ENCODE results near the gene PDE5A.
A peak's percentile ranks its signal among the peaks of the same experiment; 100 is the strongest.

The PDE5A gene

DNA sequence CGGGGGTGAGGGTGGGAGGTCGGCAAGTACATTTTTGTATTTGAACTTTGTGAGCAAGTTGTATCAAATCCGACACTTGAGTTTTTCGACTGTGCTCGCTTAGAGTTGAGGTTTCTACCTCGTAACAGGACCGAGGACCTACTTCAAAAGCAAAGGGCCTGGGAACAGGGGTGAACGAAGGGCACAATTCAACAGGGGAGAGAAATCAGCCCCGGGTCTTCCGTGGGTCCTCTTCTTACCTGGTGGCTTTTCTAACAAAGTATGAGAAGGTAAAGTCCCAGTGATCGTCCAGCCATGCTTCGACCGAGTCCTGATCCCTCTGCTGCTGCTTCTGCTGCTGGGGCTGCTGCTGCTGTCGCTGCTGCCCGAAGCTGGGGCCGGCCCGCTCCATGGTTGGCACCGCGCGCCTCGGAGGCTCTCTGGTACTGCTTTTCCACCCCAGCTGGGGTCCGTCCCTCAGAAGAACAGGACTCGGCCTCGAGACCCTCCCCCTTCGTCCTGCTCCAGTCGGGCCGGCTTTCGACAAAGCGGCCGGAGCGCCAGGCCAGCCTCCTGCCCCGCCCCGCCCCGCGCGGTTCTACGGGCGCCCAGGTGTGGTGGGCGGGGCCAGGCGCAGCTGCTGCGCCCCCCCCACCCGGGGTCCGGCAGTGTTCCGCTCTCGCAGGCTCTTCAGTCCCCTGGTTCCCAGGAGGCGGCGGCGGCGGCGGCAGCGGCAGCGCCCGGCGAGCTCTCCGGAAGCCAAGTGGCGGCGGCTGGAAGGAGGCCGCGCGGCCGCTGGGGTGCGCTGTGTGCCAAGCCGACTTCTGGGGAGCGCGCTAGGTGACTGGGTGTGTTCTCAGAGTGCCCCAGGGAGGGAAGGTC is at the start of gene PDE5A:
TSS of gene PDE5A (minus strand) at position 524 of the 861 bp plus-strand sequence. CDS start at position 391, 133 bp downstream.
- H3K4me1 ChIP-seq (ENCODE audit: control insufficient read depth, low read length): peaks cover 26% of the 10 kb centered on the region
- H3K27me3 ChIP-seq (ENCODE audit: control insufficient read depth, low read length): peaks cover 33% of the 10 kb centered on the region

DNA sequence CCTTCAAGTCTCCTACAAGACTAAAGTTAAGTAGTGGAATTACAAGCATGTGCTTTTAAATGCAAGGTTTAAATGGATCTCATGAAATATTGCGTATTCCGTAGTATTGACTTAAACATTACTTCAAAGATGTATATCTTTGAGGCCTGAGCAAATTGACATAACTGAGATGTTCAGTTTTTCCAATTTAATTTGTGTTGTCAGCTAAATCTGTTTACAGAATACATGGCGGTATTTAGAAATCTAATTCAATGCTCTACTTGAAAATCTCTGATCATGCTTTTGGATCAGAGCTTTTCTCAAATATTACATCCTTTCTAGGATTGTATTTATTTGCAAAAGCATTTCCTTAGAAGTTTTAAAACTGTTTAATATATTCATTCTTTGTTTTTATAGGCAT is 47.5 kb upstream of the PDE5A start:
- H4K20me1 ChIP-seq (ENCODE audit: control insufficient read depth, insufficient read depth, low read depth, low read length): no peaks in the 10 kb centered on the region
- TF ChIP-seq, protein P1, sequence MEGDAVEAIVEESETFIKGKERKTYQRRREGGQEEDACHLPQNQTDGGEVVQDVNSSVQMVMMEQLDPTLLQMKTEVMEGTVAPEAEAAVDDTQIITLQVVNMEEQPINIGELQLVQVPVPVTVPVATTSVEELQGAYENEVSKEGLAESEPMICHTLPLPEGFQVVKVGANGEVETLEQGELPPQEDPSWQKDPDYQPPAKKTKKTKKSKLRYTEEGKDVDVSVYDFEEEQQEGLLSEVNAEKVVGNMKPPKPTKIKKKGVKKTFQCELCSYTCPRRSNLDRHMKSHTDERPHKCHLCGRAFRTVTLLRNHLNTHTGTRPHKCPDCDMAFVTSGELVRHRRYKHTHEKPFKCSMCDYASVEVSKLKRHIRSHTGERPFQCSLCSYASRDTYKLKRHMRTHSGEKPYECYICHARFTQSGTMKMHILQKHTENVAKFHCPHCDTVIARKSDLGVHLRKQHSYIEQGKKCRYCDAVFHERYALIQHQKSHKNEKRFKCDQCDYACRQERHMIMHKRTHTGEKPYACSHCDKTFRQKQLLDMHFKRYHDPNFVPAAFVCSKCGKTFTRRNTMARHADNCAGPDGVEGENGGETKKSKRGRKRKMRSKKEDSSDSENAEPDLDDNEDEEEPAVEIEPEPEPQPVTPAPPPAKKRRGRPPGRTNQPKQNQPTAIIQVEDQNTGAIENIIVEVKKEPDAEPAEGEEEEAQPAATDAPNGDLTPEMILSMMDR (IDR thresholded peaks at IDR 0.05; ENCODE audit: low read depth, low read length, poor library complexity, severe bottlenecking): no peak
- TF ChIP-seq EZH2phosphoT487 (IDR thresholded peaks at IDR 0.05; ENCODE audit: borderline replicate concordance, low read length): no peak

More for the DNA sequence above, at the start of gene PDE5A:
- H3K9me3 ChIP-seq (ENCODE audit: control insufficient read depth, insufficient read depth, low read length): no peaks in the 10 kb centered on the region
- no peaks in the 10 kb centered on the region for H3K79me2 ChIP-seq (ENCODE audit: control insufficient read depth, low read length)
- H3K36me3 ChIP-seq (ENCODE audit: control insufficient read depth, low read length): no peaks in the 10 kb centered on the region
- H3K4me3 ChIP-seq (ENCODE audit: low read length): peak within 1 kb of the TSS; percentile 73
- H3K27ac ChIP-seq (ENCODE audit: low read depth, low read length): no peak within 1 kb of the TSS
- H4K20me1 ChIP-seq (ENCODE audit: control insufficient read depth, insufficient read depth, low read depth, low read length): no peaks in the 10 kb centered on the region
- no peaks in the 10 kb centered on the region for H3K9me2 ChIP-seq (replicated peaks; ENCODE audit: control insufficient read depth, low read length)
- peak within 1 kb of the TSS; percentile 90 for H3K4me2 ChIP-seq (ENCODE audit: low read length)
- H3F3A ChIP-seq (ENCODE audit: control insufficient read depth, insufficient read depth): peaks cover 4% of the 10 kb centered on the region; the same call in 1 of the 2 replicates
- TF ChIP-seq EZH2phosphoT487 (IDR thresholded peaks at IDR 0.05; ENCODE audit: borderline replicate concordance, low read length): peak; percentile 61; the same call in 1 of the 2 replicates
- TF ChIP-seq, protein P1 (IDR thresholded peaks at IDR 0.05; ENCODE audit: low read depth, low read length, poor library complexity, severe bottlenecking): peak; percentile 77

DNA sequence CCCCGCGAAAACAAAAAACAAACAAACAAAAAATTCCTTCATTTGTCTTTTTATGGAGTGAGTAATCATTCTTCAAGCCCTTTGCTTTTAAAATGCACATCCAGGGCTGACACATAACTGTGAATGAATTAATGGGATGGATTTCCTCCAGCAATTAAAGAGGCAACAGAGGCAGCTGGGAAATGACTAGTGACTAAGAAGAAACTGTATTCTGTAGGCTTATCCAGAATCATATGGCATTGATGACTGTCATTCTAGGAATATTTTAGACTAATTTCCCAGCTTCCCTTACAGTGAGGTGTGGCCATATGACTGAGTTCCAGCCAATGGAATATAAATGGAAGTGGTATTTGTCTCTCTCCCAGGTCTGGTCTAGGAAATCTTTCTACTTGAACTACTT is 46.8 kb upstream of the PDE5A start:
- no peaks in the 10 kb centered on the region for H4K20me1 ChIP-seq (ENCODE audit: control insufficient read depth, insufficient read depth, low read depth, low read length)
- no peak overlapping the region for H3K27ac ChIP-seq (ENCODE audit: low read depth, low read length)
- TF ChIP-seq, protein P1 (IDR thresholded peaks at IDR 0.05; ENCODE audit: low read depth, low read length, poor library complexity, severe bottlenecking): no peak
- TF ChIP-seq EZH2phosphoT487 (IDR thresholded peaks at IDR 0.05; ENCODE audit: borderline replicate concordance, low read length): no peak
- no peak overlapping the region for H3K4me3 ChIP-seq (ENCODE audit: low read length)
- H3K4me1 ChIP-seq (ENCODE audit: control insufficient read depth, low read length): no peaks in the 10 kb centered on the region
- no peaks in the 10 kb centered on the region for H3F3A ChIP-seq (ENCODE audit: control insufficient read depth, insufficient read depth)
- no peaks in the 10 kb centered on the region for H3K36me3 ChIP-seq (ENCODE audit: control insufficient read depth, low read length)
- H3K4me2 ChIP-seq (ENCODE audit: low read length): no peak overlapping the region
- H3K27me3 ChIP-seq (ENCODE audit: control insufficient read depth, low read length): no peaks in the 10 kb centered on the region
- no peaks in the 10 kb centered on the region for H3K9me2 ChIP-seq (replicated peaks; ENCODE audit: control insufficient read depth, low read length)
- no peaks in the 10 kb centered on the region for H3K79me2 ChIP-seq (ENCODE audit: control insufficient read depth, low read length)
- no peaks in the 10 kb centered on the region for H3K9me3 ChIP-seq (ENCODE audit: control insufficient read depth, insufficient read depth, low read length)

More for the DNA sequence above, 47.5 kb upstream of the PDE5A start:
- Histone ChIP-seq H3K27me3 (ENCODE audit: control insufficient read depth, low read length) (no peaks in the 10 kb centered on the region), H3K9me3 (ENCODE audit: control insufficient read depth, insufficient read depth, low read length) (no peaks in the 10 kb centered on the region), H3K79me2 (ENCODE audit: control insufficient read depth, low read length) (no peaks in the 10 kb centered on the region), H3K4me2 (ENCODE audit: low read length) (no peak overlapping the region), H3K9me2 (replicated peaks; ENCODE audit: control insufficient read depth, low read length) (no peaks in the 10 kb centered on the region), H3K36me3 (ENCODE audit: control insufficient read depth, low read length) (no peaks in the 10 kb centered on the region), H3K4me1 (ENCODE audit: control insufficient read depth, low read length) (no peaks in the 10 kb centered on the region), H3K4me3 (ENCODE audit: low read length) (no peak overlapping the region), H3K27ac (ENCODE audit: low read depth, low read length) (no peak overlapping the region), H3F3A (ENCODE audit: control insufficient read depth, insufficient read depth) (no peaks in the 10 kb centered on the region)
